ENCODE results near the gene CCT8. TPM values are rescaled to one million over a fixed set of nuclear protein-coding genes. Genes with fewer than 3 reads are reported as not detected.

The CCT8 gene
- total and polyA plus RNA-seq, 4 donors, result 47.0 to 78.2 (median 58.0) TPM

- no peak for DNase-seq (ENCODE audit: low spot score)
- Histone ChIP-seq H3K27ac (ENCODE audit: low read depth in 1 of 2, low read length in 2 of 2) (no peak overlapping the region), H3K9me3 (ENCODE audit: control insufficient read depth in 4 of 4, low read length in 3 of 4) (no peaks in the 10 kb centered on the region), H3K9ac (ENCODE audit: low read depth in 1 of 2, low read length in 2 of 2) (no peak overlapping the region), H3K4me3 (ENCODE audit: low read depth in 1 of 3, low read length in 3 of 3) (no peak overlapping the region), H3K27me3 (ENCODE audit: control insufficient read depth in 4 of 4, insufficient read depth in 4 of 4, low read length in 3 of 4) (no peaks in the 10 kb centered on the region), H3K36me3 (ENCODE audit: control insufficient read depth in 4 of 4, insufficient read depth in 3 of 4, low read depth in 1 of 4, low read length in 3 of 4) (peaks cover 8 to 81% (median 62%) of the 10 kb centered on the region in 4 donors), H3K4me1 (ENCODE audit: control insufficient read depth in 4 of 4, insufficient read depth in 4 of 4, low read length in 3 of 4) (no peaks in the 10 kb centered on the region)
- no peak for TF ChIP-seq FOXA1 (IDR thresholded peaks at IDR 0.05)
- TF ChIP-seq GABPA (IDR thresholded peaks at IDR 0.05 in 1 of 2, conservative IDR thresholded peaks at IDR 0.05 in 1 of 2), result no peak
- TF ChIP-seq HNF4A (conservative IDR thresholded peaks at IDR 0.05), result no peak
- TF ChIP-seq MAX (IDR thresholded peaks at IDR 0.05), result no peak
- 96% methylated on average over 4 of the region's 4 CpGs for WGBS
Observed at GRCh38 chr21:29053656-29054055, 19.8 kb downstream of the CCT8 start.

GRCh38 chr21:29053011-29053553 lies 20.4 kb downstream of the CCT8 start:
- no peaks in the 10 kb centered on the region for H3K4me1 ChIP-seq (ENCODE audit: control insufficient read depth in 4 of 4, insufficient read depth in 4 of 4, low read length in 3 of 4)
- H3K27me3 ChIP-seq (ENCODE audit: control insufficient read depth in 4 of 4, insufficient read depth in 4 of 4, low read length in 3 of 4), result no peaks in the 10 kb centered on the region
- no peak overlapping the region for H3K27ac ChIP-seq (ENCODE audit: low read depth in 1 of 2, low read length in 2 of 2)
- peaks cover 4 to 79% (median 62%) of the 10 kb centered on the region in 4 donors for H3K36me3 ChIP-seq (ENCODE audit: control insufficient read depth in 4 of 4, insufficient read depth in 3 of 4, low read depth in 1 of 4, low read length in 3 of 4)
- TF ChIP-seq NR2F2 (IDR thresholded peaks at IDR 0.05), result no peak
- H3K9ac ChIP-seq (ENCODE audit: low read depth in 1 of 2, low read length in 2 of 2), result no peak overlapping the region
- WGBS, result 97% methylated on average over 5 of the region's 5 CpGs
- no peak for DNase-seq (ENCODE audit: low spot score)
- no peak overlapping the region for H3K4me3 ChIP-seq (ENCODE audit: low read depth in 1 of 3, low read length in 3 of 3)
- no peaks in the 10 kb centered on the region for H3K9me3 ChIP-seq (ENCODE audit: control insufficient read depth in 4 of 4, low read length in 3 of 4)

GRCh38 chr21:29052224-29052623 lies 21.2 kb downstream of the CCT8 start:
- H3K9ac ChIP-seq (ENCODE audit: low read depth in 1 of 2, low read length in 2 of 2), result no peak overlapping the region
- H3K36me3 ChIP-seq (ENCODE audit: control insufficient read depth in 4 of 4, insufficient read depth in 3 of 4, low read depth in 1 of 4, low read length in 3 of 4), result peaks cover 8 to 77% (median 62%) of the 10 kb centered on the region in 4 donors
- WGBS, result 97% methylated on average over 5 of the region's 5 CpGs

More at GRCh38 chr21:29052224-29052623, 21.2 kb downstream of the CCT8 start:
- no peak for TF ChIP-seq GABPA (IDR thresholded peaks at IDR 0.05 in 1 of 2, conservative IDR thresholded peaks at IDR 0.05 in 1 of 2)
- no peak for TF ChIP-seq RXRA (IDR thresholded peaks at IDR 0.05)
- TF ChIP-seq CTCF (IDR thresholded peaks at IDR 0.05; ENCODE audit: low read depth, low read length, missing input control), result no peak
- TF ChIP-seq RAD21 (IDR thresholded peaks at IDR 0.05), result no peak
- no peak for TF ChIP-seq HNF4G (IDR thresholded peaks at IDR 0.05)
- no peak for TF ChIP-seq TAF1 (conservative IDR thresholded peaks at IDR 0.05)
- TF ChIP-seq REST (IDR thresholded peaks at IDR 0.05), result no peak
- no peak for TF ChIP-seq YY1 (IDR thresholded peaks at IDR 0.05)
- TF ChIP-seq FOXA1 (IDR thresholded peaks at IDR 0.05), result no peak
- no peak for TF ChIP-seq ZBTB33 (IDR thresholded peaks at IDR 0.05)
- H3K9me3 ChIP-seq (ENCODE audit: control insufficient read depth in 4 of 4, low read length in 3 of 4), result no peaks in the 10 kb centered on the region
- H3K27me3 ChIP-seq (ENCODE audit: control insufficient read depth in 4 of 4, insufficient read depth in 4 of 4, low read length in 3 of 4), result no peaks in the 10 kb centered on the region
- H3K4me3 ChIP-seq (ENCODE audit: low read depth in 1 of 3, low read length in 3 of 3), result no peak overlapping the region
- H3K4me1 ChIP-seq (ENCODE audit: control insufficient read depth in 4 of 4, insufficient read depth in 4 of 4, low read length in 3 of 4), result no peaks in the 10 kb centered on the region
- H3K27ac ChIP-seq (ENCODE audit: low read depth in 1 of 2, low read length in 2 of 2), result no peak overlapping the region
- no peak for DNase-seq (ENCODE audit: low spot score)

All from liver (tissue), 9 donors.